Central memory CD8-positive, alpha-beta T cell (primary cell): Measurements from ENCODE around the gene B3GNT7.

Source experiments
- ATAC-seq: fragments of 150-1000 bp; cut with Tn5 transposase; replicated peaks from 2 replicates; pipeline ENCODE4 v1.10.0; 2022; ENCODE audit warnings: mild to moderate bottlenecking, moderate FRiP score, moderate number of reproducible peaks; ENCODE audit not compliant: poor library complexity, severe bottlenecking; ENCODE audit errors: extremely low read depth
- DNase-seq, 2 donors: peaks; one replicate each; pipeline ENCODE4 v3.0.0; 2021; ENCODE audit warnings: low spot score in 2 of 2
- H3K27ac Mint-ChIP-seq: one replicate; pipeline ENCODE4 v1.8.0; 2022; ENCODE audit warnings: low read depth, mild to moderate bottlenecking, moderate library complexity, mixed read lengths
- H3K27me3 Mint-ChIP-seq: one replicate; pipeline ENCODE4 v1.8.0; 2022; ENCODE audit warnings: mixed read lengths
- H3K36me3 Mint-ChIP-seq: one replicate; pipeline ENCODE4 v1.8.0; 2022; ENCODE audit warnings: mild to moderate bottlenecking, moderate library complexity, mixed read lengths; ENCODE audit not compliant: insufficient read depth
- H3K4me1 Mint-ChIP-seq: one replicate; pipeline ENCODE4 v1.8.0; 2022; ENCODE audit warnings: mixed read lengths
- H3K4me3 Mint-ChIP-seq: one replicate; pipeline ENCODE4 v1.8.0; 2022; ENCODE audit warnings: mild to moderate bottlenecking, moderate library complexity, mixed read lengths
- H3K9me3 Mint-ChIP-seq: one replicate; pipeline ENCODE4 v1.8.0; 2022; ENCODE audit warnings: mixed read lengths

The B3GNT7 gene

GRCh38 chr2:231380991-231381847 lies 14.3 kb upstream of the B3GNT7 start:
- ATAC-seq (no peak), DNase-seq (no peak)
- no peak overlapping the region for H3K27ac Mint-ChIP-seq
- no peaks in the 10 kb centered on the region for H3K4me1 Mint-ChIP-seq
- H3K4me3 Mint-ChIP-seq: no peak overlapping the region
- H3K9me3 Mint-ChIP-seq: peaks cover 12% of the 10 kb centered on the region
- H3K36me3 Mint-ChIP-seq: peaks cover 2% of the 10 kb centered on the region
- H3K27me3 Mint-ChIP-seq: peaks cover 12% of the 10 kb centered on the region

GRCh38 chr2:231382116-231382515 lies 13.4 kb upstream of the B3GNT7 start:
- H3K27me3 Mint-ChIP-seq: peaks cover 4% of the 10 kb centered on the region
- peaks cover 2% of the 10 kb centered on the region for H3K36me3 Mint-ChIP-seq
- H3K27ac Mint-ChIP-seq: no peak overlapping the region
- no peak for ATAC-seq
- DNase-seq: no peak
- peaks cover 12% of the 10 kb centered on the region for H3K9me3 Mint-ChIP-seq
- H3K4me1 Mint-ChIP-seq: no peaks in the 10 kb centered on the region
- H3K4me3 Mint-ChIP-seq: no peak overlapping the region

- ATAC-seq (peak; percentile 14), DNase-seq (no peak)
- H3K27me3 Mint-ChIP-seq: no peaks in the 10 kb centered on the region
- no peak overlapping the region for H3K27ac Mint-ChIP-seq
- H3K4me3 Mint-ChIP-seq: no peak overlapping the region
- peaks cover 12% of the 10 kb centered on the region for H3K9me3 Mint-ChIP-seq
- no peaks in the 10 kb centered on the region for H3K4me1 Mint-ChIP-seq
- peaks cover 2% of the 10 kb centered on the region for H3K36me3 Mint-ChIP-seq
These were observed 11.9 kb upstream of the B3GNT7 start for GRCh38 chr2:231383416-231384108.

- Mint-ChIP-seq H3K4me3 (no peak overlapping the region), H3K27ac (no peak overlapping the region), H3K9me3 (peaks cover 12% of the 10 kb centered on the region), H3K4me1 (no peaks in the 10 kb centered on the region), H3K27me3 (no peaks in the 10 kb centered on the region), H3K36me3 (peaks cover 2% of the 10 kb centered on the region)
- ATAC-seq: no peak
- DNase-seq: no peak
These were observed 11.4 kb upstream of the B3GNT7 start for GRCh38 chr2:231384109-231384435.

- no peak for DNase-seq
- no peak overlapping the region for H3K27ac Mint-ChIP-seq
These were observed 10.5 kb upstream of the B3GNT7 start for GRCh38 chr2:231384970-231385369.

GRCh38 chr2:231385429-231385828 lies 10.1 kb upstream of the B3GNT7 start:
- H3K4me1 Mint-ChIP-seq: no peaks in the 10 kb centered on the region
- H3K27me3 Mint-ChIP-seq: peaks cover 2% of the 10 kb centered on the region
- peaks cover 12% of the 10 kb centered on the region for H3K9me3 Mint-ChIP-seq
- H3K27ac Mint-ChIP-seq: no peak overlapping the region
- DNase-seq (no peak), ATAC-seq (no peak)
- no peak overlapping the region for H3K4me3 Mint-ChIP-seq
- peaks cover 2% of the 10 kb centered on the region for H3K36me3 Mint-ChIP-seq

More at GRCh38 chr2:231384970-231385369, 10.5 kb upstream of the B3GNT7 start:
- Mint-ChIP-seq H3K27me3 (no peaks in the 10 kb centered on the region), H3K4me1 (no peaks in the 10 kb centered on the region), H3K4me3 (no peak overlapping the region), H3K9me3 (peaks cover 12% of the 10 kb centered on the region), H3K36me3 (peaks cover 2% of the 10 kb centered on the region)
- ATAC-seq: no peak

- H3K27me3 Mint-ChIP-seq: peaks cover 12% of the 10 kb centered on the region
- no peak overlapping the region for H3K4me3 Mint-ChIP-seq
- no peak overlapping the region for H3K27ac Mint-ChIP-seq
- no peak for DNase-seq
- peaks cover 2% of the 10 kb centered on the region for H3K36me3 Mint-ChIP-seq
- no peaks in the 10 kb centered on the region for H3K4me1 Mint-ChIP-seq
- ATAC-seq: no peak
- peaks cover 12% of the 10 kb centered on the region for H3K9me3 Mint-ChIP-seq
These were observed 9.1 kb upstream of the B3GNT7 start for GRCh38 chr2:231386446-231386845.

GRCh38 chr2:231387904-231388724 lies 7.4 kb upstream of the B3GNT7 start:
- H3K4me1 Mint-ChIP-seq: peaks cover under 1% of the 10 kb centered on the region
- H3K9me3 Mint-ChIP-seq: peaks cover 12% of the 10 kb centered on the region
- H3K27me3 Mint-ChIP-seq: peaks cover 28% of the 10 kb centered on the region
- no peak overlapping the region for H3K4me3 Mint-ChIP-seq
- no peak for DNase-seq
- H3K27ac Mint-ChIP-seq: no peak overlapping the region
- H3K36me3 Mint-ChIP-seq: peaks cover 2% of the 10 kb centered on the region
- ATAC-seq: no peak

- peaks cover 12% of the 10 kb centered on the region for H3K9me3 Mint-ChIP-seq
- no peak overlapping the region for H3K4me3 Mint-ChIP-seq
- DNase-seq: no peak
- peaks cover 8% of the 10 kb centered on the region for H3K4me1 Mint-ChIP-seq
- no peaks in the 10 kb centered on the region for H3K36me3 Mint-ChIP-seq
- H3K27ac Mint-ChIP-seq: no peak overlapping the region
- peaks cover 35% of the 10 kb centered on the region for H3K27me3 Mint-ChIP-seq
- ATAC-seq: no peak
These were observed 6.7 kb upstream of the B3GNT7 start for GRCh38 chr2:231388725-231389346.

- H3K27ac Mint-ChIP-seq: no peak overlapping the region
- peaks cover 22% of the 10 kb centered on the region for H3K4me1 Mint-ChIP-seq
- H3K27me3 Mint-ChIP-seq: peaks cover 49% of the 10 kb centered on the region
- H3K4me3 Mint-ChIP-seq: no peak overlapping the region
- peaks cover 3% of the 10 kb centered on the region for H3K36me3 Mint-ChIP-seq
- DNase-seq (no peak), ATAC-seq (no peak)
- peaks cover 4% of the 10 kb centered on the region for H3K9me3 Mint-ChIP-seq
These were observed 4.8 kb upstream of the B3GNT7 start for GRCh38 chr2:231390667-231391066.

GRCh38 chr2:231391981-231392380 lies 3.5 kb upstream of the B3GNT7 start:
- Mint-ChIP-seq H3K36me3 (peaks cover 4% of the 10 kb centered on the region), H3K27ac (no peak overlapping the region), H3K4me3 (no peak overlapping the region), H3K4me1 (peaks cover 30% of the 10 kb centered on the region), H3K9me3 (no peaks in the 10 kb centered on the region), H3K27me3 (peaks cover 59% of the 10 kb centered on the region)
- ATAC-seq: no peak
- DNase-seq: no peak

- H3K4me1 Mint-ChIP-seq: peaks cover 31% of the 10 kb centered on the region
- peaks cover 4% of the 10 kb centered on the region for H3K36me3 Mint-ChIP-seq
- ATAC-seq: no peak
- no peak for DNase-seq
- peak overlapping the region; percentile 88 for H3K27ac Mint-ChIP-seq
- H3K4me3 Mint-ChIP-seq: no peak overlapping the region
- no peaks in the 10 kb centered on the region for H3K9me3 Mint-ChIP-seq
- H3K27me3 Mint-ChIP-seq: peaks cover 65% of the 10 kb centered on the region
These were observed 2.9 kb upstream of the B3GNT7 start for GRCh38 chr2:231392431-231393148.
